Jurkat, Clone E6-1 (cell line): ENCODE measurements around the gene TSFM.
"Not testable (repeated sequence)": the region's sequence is repeated elsewhere in the genome, so short reads cannot be mapped to it uniquely, and the experiment has no call there.

Source experiments
- DNase-seq: peaks from one replicate; pipeline ENCODE4 v3.0.0-alpha.2; 2011; ENCODE audit warnings: low read depth, low spot score
- H3K4me3 ChIP-seq: 2 replicates; pipeline ENCODE4 v1.5.1; 2011; ENCODE audit warnings: mild to moderate bottlenecking, low read length, control low read depth, moderate library complexity

The TSFM gene

DNA sequence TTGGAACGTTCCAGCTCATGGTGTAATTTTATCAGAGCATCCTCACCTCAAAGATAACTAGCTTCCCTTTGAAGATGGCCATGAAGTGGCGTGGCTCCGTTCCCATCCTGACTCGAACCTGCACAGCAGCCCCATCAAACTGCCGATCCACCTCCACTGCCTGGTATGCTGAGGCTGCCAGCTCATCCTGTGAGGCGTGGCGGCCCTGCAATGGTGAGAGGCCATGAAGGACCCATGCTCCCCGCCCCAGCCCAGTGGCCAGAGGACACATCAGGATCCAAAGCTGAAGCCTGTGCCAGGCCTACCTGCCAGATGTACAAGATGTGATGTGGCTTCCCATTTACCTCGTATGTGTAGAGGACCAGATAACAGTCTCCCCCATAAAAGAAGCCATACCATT lies 24.7 kb downstream of the TSFM start:
- no peak overlapping the region for H3K4me3 ChIP-seq
- no peak for DNase-seq

DNA sequence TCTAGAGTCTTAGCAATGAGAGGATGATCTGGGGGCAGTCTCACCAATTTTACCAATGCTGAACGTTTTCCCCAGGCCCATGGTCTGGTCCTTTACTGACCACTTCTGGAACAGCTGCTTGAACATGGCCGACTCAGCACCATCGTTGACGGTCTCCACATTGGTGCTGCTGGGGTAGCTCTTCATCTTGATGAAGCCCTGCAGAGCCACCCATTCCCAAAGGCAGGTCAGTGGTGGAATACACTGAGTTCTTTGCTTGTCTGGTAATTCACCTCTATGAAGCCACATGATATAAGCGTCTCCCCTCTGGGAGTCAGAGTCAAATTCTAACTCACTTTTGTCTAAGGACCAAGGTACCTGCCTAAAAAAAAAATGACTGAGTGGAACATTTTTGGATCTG lies 25.8 kb downstream of the TSFM start:
- no peak for DNase-seq
- no peak overlapping the region for H3K4me3 ChIP-seq

DNA sequence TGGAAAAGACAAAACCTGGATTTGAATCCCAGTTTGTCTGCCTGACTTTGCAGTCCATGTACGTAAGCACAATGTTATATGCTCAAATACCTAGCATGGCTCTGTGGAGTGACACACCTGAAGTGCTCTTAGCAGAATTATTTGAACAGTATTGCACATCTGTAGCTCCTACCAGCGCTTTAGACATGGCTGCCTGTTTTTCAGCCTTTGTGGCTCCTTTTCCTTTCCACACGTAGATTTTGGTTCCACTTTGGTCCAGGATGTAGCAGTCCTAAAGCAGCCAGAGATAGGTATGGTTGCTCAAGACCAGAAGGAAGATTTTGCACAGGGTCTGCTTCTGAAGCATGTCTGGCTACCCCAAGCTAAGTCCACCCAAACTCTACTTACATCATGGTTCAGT lies 26.8 kb downstream of the TSFM start:
- H3K4me3 ChIP-seq, result no peak overlapping the region
- no peak for DNase-seq

DNA sequence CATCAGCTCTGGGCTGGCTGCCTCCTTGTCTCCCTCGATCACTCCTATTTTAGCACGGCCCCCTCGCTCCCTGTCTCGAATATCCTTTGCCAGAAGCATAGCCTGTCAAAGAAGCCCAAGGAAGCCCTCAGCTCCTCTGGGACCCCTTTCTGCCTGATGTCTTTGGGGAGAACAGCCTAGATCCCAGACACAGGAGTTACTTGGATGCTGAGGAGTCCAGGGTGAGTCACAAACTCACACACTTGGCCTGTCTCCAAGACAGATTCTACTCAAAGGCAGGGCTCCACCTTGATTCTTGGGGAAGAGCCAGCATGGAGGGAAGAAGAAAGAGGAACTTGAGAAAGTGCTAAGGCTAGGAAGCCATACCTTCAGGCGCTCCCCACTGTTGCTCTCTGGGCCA lies 27.9 kb downstream of the TSFM start:
- no peak overlapping the region for H3K4me3 ChIP-seq
- no peak for DNase-seq

DNA sequence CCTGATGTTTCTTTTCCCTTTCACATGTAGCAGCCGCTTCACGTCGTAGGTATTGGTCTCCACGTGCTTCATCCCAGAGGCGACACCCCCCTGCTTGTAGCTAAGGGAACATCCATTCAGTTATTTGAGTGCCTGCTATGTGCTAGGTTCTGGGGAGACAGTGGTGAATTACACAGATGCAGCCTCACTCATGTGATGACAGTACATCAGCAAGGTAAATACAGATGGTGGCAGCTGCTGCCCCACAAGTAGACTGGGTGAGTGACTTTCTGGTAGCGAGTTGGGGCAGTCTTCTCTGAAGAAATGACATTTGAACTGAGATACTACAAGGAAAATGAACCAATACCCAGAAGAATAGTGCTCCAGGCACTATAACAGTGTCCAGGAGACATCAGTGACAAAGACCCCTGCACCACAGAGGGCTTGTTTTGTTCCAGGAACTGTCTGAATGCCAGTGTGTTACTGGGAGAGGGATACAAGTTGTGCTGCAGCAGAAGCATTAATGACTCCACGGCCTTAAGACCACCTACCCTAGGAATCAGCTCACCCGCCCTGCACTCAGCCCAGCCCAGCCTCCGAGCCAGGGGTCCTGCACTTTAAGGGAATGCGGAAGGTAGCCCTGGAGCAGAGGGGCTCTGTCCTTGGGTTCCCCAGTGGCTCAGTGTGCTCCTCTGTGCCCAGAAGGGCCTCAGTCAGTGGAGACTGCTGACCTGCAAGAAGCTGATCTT lies 28.6 kb downstream of the TSFM start:
- no peak for DNase-seq
- H3K4me3 ChIP-seq, result no peak overlapping the region

DNA sequence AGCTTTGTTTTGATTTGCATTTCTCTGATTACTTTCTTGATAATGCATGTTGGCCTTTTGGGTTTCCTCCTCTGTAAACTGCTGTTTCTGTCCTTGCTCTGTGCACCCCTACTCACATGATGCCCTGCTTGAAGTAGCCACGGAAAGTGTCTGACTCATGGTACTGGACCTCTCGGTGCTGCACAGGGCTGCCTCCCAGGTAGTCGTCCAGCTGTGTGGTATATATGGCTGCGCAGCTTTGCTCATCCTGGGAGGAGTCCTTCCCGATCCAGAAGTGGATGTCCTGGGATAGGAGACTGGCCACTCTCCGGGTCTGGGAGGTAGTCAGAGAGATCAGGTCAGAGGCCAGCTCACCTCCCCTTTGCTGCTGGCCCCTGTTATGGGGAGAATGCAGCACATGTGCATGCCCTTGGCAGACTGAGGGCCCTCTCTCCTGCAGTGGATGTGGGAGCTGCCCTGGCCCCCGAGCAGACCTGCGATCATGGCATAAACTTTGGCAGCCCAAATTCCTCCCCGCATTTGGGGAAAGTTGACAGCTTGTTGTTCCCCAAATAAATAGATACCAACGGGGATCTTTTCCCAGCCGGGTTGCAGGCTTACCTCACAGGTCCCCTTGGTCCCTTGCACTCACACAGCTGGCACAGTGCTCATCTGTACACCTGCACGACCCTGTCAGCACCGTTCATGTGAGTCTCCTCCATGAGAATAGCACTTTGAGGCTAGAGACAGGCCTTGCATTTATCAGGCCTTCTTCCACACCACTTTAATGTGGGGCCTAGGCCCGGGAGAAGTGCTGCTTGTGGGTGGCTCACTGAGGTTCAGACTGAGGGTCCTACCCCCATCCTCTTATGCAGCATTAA lies 30.8 kb downstream of the TSFM start:
- no peak overlapping the region for H3K4me3 ChIP-seq
- DNase-seq, result no peak

DNA sequence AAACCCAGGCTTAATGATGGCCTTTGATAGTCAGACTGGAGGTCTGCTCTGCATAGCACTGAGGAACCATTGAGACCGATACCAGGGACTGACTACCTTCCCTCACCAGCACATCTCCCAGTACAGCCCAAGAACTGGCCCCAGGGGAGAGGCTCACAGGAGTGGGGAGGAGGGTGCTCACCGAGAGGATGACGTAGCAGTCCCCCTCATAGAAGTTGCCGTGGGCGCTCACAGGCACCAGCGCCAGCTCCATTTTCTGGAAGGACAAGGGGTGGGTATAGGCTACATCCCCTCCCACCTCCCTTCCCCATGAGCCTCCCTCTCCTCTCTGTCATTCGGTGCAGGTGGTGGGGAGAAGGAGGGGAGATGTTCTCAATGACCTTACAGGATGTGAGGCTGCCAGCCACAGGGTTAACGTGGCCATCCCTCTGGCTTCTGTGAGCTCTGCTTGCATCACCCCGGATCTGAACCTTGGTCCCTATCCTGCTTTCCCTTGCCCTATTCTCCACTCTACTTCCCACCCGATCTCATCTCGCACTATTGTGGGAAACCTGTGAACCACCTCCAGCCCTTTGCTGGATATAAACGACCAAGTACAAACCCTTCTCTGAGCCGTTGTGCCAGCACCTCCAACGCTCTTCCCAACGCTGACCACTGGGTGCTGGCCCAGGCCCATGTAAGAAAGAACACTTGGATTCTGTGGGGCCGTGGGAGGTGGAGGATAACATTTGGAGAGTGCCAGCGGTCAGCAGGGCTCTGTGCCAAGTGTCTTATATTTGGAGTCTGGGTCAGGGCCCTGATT lies 31.6 kb downstream of the TSFM start:
- no peak for DNase-seq
- no peak overlapping the region for H3K4me3 ChIP-seq

DNA sequence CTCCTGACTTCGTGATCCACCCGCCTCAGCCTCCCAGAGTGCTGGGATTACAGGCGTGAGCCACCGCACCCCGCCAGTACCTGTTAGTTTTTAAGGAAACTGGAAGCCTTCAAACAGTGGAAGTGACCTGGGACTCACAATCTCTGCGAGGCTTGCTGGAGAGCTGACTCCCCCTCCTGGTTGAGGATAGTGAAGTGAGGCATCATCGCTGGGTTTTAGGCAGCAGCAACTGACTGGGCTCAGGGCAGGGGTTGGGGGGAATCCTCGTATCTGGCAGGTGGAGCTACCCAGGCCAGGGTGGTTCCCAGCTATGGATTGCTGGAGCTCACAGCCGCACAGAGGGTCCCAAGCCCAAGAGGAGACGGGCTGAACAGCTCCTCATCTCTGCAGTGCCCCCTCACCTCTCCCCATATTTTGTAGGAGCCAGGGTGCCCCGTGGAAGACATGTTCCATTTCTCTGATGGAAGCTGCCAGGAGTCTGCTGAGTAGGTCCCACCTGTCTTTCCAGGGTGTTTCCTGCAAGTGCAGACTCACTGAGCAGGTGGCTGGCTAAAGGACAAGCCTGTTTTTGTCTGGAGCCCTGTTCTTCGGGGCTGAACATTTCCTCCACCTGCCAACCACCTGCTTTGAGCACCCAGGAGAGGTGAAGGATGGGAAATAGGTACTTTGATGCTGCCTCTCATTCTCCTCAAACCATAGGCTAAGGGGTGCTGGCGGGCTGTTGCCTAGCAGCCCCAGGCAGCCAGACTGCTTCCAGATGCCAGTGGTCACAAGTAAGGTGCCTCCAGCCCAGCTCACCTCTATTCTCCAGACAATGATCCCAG lies 32.8 kb downstream of the TSFM start:
- no peak overlapping the region for H3K4me3 ChIP-seq
- DNase-seq, result no peak

DNA sequence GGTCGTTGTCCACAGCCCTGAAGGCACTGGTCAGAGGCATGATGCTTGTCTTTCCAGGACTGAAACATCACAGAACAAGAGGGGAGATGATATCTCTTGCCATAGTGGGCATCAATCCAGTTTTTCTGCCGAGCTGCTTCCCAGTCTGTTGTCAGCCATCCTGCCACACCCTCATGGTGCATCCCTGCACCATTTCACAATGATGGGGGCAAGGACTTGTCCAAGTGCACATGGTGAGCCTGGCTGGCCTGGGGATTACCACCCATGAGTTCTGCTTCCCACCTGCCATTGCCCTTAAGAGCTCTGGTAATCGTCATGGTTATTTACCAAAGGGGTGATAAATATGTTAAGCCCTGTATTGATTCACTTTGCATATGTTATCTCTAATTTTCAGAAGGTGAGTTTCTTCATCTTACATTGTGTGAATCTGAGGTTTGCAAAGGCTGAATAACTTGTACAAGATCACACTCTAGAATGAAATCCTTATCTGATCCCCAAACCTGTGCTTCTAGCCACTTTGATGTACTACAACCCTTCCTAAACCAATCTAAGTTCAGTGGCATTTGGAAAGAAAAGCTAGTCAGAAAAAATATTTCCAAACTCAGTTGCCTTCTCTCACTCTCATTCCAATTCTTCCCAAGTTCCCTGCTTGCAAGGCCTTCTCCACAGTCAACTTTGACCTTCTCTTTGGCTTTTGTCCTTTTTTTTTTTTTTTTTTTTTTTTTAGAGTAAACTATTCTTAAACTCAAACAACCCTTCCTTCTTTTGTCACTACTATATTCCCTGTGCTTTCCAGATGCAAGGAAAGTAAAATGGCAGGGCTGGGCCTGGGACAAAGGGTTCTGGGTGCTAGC lies 33.6 kb downstream of the TSFM start:
- DNase-seq, result no peak
- no peak overlapping the region for H3K4me3 ChIP-seq

DNA sequence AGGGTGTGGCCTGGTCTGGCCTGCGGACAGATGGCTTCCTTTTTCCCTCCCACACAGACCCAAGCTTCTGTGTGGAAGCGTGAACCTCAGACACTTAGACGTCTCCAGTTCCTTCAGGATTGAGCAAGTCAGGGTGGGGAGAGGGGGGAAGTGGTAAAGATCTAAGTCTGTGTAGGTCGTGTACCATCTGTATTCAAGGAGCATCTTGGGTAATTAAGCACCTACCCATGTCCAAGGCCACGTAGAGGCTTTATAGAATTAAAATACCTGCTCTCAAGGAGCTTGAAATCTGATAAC lies 34.2 kb downstream of the TSFM start:
- no peak for DNase-seq
- no peak overlapping the region for H3K4me3 ChIP-seq

DNA sequence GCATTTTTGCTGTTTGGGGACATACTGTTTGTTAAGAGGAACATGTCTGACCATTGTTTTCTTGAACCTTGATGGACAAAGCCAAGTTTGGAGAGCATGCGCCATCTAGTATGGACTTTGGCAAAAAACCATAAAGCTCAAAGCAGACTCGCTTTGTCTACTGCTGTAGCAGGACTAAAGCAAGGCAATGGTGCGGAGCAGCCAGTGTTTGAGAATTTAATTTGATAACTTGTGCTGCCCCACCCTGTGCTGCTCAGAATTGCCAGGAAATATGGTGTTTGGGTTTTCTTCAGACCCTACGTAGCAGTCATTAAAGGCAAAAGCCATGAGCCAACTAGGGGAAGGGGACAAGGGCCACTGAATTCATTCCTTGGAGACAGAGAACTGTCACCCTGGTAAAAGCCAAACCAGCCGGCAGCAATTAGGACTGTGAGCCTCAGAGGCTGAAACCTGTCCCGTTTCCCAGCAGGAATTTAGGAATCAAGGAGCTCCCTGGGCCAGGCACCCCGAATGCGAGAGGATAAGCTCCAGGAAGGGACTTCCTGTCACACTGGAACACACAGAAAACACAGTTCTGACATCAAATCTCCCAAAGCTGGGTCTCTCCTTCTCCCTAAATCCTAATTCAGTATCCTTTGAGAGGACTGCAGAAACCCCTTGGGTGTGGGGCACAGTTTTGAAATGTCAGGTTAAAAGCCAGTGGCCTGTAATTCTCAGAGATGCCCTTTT lies 34.8 kb downstream of the TSFM start:
- no peak overlapping the region for H3K4me3 ChIP-seq
- no peak for DNase-seq

DNA sequence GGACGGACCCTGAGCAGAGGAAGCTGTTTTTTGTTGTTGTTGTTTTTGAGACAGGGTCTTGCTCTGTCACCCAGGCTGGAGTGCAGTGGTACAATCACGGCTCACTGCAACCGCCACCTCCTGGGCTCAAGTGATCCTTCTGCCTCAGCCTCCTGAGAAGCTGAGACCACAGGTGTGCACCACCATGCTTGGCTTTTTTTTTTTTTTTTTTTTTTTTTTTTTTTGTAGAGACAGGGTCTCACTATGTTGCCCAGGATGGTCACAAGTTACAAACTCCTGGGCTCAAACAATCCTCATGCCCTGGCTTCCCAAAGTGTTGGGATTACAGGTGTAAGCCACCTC lies 35.4 kb downstream of the TSFM start:
- not testable (repeated sequence) for H3K4me3 ChIP-seq, DNase-seq

DNA sequence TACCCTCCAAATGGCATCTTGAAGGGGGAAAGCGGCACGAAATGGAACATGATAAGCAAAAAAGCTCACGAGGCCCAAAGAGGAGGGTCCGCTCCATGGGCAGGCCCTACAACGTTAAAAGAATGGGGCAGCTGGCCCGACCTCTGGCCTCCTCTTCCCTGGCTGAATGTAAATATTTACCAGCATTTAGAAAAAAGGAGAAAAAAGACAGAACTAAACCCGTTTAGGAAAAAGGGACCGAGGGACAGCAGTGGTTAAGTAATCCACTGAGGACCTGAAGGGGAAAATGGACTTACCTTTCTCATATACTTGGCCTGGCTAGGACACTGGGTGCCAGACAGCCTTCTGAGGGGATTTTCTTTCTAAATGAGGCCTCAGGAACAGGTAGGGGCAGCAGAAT lies 37.5 kb downstream of the TSFM start:
- DNase-seq, result not testable (repeated sequence)

DNA sequence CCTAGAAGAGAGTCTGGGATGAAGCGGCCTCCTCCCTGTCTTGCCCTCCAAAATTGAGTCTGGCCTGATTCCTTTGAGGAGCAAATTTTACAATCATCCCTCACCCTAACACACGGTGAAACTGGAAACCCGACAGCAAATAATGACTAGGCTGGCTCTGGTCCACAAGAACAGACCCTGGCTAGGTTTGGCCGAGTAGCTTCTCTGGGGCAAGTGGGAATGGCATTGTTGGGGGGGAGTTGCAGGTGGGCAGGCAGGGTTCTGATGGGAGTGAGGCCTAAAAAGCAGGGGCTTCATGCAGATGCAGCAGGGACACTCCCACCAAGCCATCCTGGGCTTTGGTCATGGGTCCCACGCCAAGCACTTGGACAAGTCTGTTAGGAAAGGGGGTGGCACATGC lies 38.4 kb downstream of the TSFM start:
- not testable (repeated sequence) for DNase-seq

More for the DNA sequence above, 37.5 kb downstream of the TSFM start:
- H3K4me3 ChIP-seq, result not testable (repeated sequence)

DNA sequence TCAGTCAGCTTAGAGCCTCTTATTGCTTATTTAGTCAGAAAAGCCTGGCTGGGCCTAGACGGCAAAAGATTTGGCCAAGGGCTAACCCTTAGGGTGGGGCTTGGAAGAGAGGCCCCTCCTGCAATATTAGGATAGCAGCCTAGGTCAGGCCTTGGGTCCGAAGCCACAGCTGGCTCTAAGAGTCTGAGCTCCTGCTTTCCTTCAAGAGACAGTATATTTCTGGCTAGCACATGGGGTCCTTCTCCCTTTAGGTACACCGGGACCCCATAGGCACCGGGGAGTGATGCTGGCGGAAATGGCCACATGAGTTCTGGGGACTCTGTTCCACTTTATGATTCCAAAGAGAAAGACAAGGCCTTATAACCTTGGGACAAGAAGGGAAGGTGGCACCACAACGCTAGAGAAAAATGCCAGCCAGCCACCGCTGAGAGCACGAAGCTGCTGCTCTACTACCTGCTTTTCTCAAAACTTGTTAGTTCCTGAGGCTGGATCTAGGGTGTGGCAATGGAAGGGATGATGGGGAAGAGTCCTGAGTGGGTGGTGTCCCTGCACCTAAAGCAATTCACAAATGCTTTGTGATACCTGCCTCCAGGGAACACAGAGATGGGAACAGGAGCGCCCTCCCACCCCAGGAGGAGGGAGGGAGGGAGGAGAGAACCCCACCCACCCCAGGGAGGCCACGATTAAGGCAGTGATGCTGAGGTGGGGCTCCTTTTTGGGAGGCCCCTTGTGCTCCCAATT lies 39.1 kb downstream of the TSFM start:
- DNase-seq, result no peak
- no peak overlapping the region for H3K4me3 ChIP-seq

More for the DNA sequence above, 38.4 kb downstream of the TSFM start:
- not testable (repeated sequence) for H3K4me3 ChIP-seq

DNA sequence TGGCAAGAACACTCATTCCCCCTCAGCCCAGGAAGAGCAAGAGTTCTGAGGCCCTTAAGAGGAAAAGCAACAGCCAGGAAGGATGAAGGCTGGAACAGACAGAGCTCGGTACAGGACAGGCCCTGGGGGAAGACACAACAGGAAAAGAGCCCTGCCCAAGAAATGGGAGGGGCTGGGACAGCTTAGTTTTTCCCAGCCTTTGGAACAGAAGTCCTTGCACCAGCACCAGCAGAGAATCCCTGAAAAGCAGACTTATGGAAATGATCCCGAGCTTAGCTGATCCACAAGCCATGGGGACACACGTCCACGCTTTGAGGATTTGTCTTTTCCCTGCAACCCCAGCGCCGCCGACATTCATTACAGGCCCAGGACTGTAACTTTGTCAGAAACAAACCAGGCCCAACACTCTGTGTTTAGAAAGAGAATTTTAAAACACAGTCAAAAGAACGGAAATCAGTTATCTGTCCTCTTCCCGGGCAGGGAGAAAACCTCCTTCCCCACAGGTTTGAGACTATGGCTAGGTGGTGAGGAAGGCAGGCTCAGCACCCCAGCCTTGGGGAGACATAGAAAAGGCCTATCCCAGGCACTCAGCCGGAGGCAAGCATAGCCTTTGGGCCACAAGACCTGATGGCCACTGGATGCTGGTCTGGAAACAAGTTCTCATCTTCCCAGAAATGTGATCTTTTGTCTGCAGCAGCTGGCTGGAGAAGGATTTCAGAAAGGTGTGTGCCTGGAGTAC lies 40.0 kb downstream of the TSFM start:
- no peak for DNase-seq
- H3K4me3 ChIP-seq, result no peak overlapping the region
